H1 (cell line): ENCODE data around the gene SYN1. TPM values are rescaled to one million over a fixed set of nuclear protein-coding genes. Genes with fewer than 3 reads are reported as not detected.

ENCODE experiments used
- CTCF ChIA-PET: fragments of 300-600 bp; sonication (Branson Sonifier 250); formaldehyde crosslinking; loops from one replicate; lab custom pipeline; 2021; ENCODE audit not compliant: partially characterized antibody; lab: Charles Lee
- POLR2A ChIA-PET: fragments of 300-600 bp; sonication (Branson Sonifier 250); formaldehyde crosslinking; loops from one replicate; lab custom pipeline; 2021; ENCODE audit warnings: inconsistent platforms; ENCODE audit not compliant: partially characterized antibody; lab: Charles Lee
- DNase-seq, 2 experiments: peaks; one replicate each; pipeline versions ENCODE4 v3.0.0 to v3.0.0-alpha.2; 2010 to 2022; ENCODE audit warnings: low spot score in 2 of 2, low read depth in 1 of 2, mixed read lengths in 1 of 2
- FAIRE-seq: peaks from 2 replicates; lab custom pipeline; 2011; peaks lifted over from hg19 to GRCh38; lab: Jason Lieb, UNC
- H2AFZ ChIP-seq: 2 replicates; pipeline ENCODE4 v1.8.1; 2012; ENCODE audit warnings: low read length, inconsistent platforms
- H2AK5ac ChIP-seq: 2 replicates; pipeline ENCODE4 v1.6.1; 2013; ENCODE audit warnings: low read depth, low read length
- H2BK120ac ChIP-seq: replicated peaks from 2 replicates; pipeline ENCODE3; 2013; ENCODE audit warnings: low read depth, low read length, inconsistent platforms
- H2BK12ac ChIP-seq: 2 replicates; pipeline ENCODE4 v1.6.1; 2013; ENCODE audit warnings: low read depth, low read length
- H2BK15ac ChIP-seq: 2 replicates; pipeline ENCODE4 v1.6.1; 2013; ENCODE audit warnings: low read length
- H2BK20ac ChIP-seq: 2 replicates; pipeline ENCODE4 v1.6.1; 2013; ENCODE audit warnings: low read length
- H2BK5ac ChIP-seq: 2 replicates; pipeline ENCODE4 v1.6.1; 2013; ENCODE audit warnings: low read depth, low read length
- H3K14ac ChIP-seq: 2 replicates; pipeline ENCODE4 v1.6.1; 2013; ENCODE audit warnings: inconsistent platforms; ENCODE audit not compliant: insufficient read length
- H3K18ac ChIP-seq: 2 replicates; pipeline ENCODE4 v1.6.1; 2013; ENCODE audit warnings: low read length; ENCODE audit errors: extremely low read depth
- H3K23ac ChIP-seq: 2 replicates; pipeline ENCODE4 v1.6.1; 2013; ENCODE audit warnings: inconsistent platforms; ENCODE audit not compliant: insufficient read length
- H3K23me2 ChIP-seq: 2 replicates; pipeline ENCODE4 v1.6.1; 2013; ENCODE audit warnings: low read depth, low read length
- H3K27ac ChIP-seq: 2 replicates; pipeline ENCODE4 v1.6.1; 2011; ENCODE audit warnings: low read depth, low read length, inconsistent platforms
- H3K27me3 ChIP-seq, 4 experiments: replicated peaks in 1 of 4; 1 replicate in 1 of 4; 2 replicates in 3 of 4; pipeline versions ENCODE4 v1.6.1 to v1.8.1; 2011 to 2013; ENCODE audit warnings: low read length in 3 of 4, mild to moderate bottlenecking in 3 of 4, inconsistent platforms in 2 of 4, mixed read lengths in 2 of 4, moderate library complexity in 1 of 4; ENCODE audit not compliant: control insufficient read depth in 3 of 4, insufficient read depth in 3 of 4; ENCODE audit errors: extremely low read depth in 1 of 4
- H3K36me3 ChIP-seq, 4 experiments: 2 replicates each; pipeline versions ENCODE4 v1.6.1 to v1.8.1; 2011 to 2013; ENCODE audit warnings: mild to moderate bottlenecking in 4 of 4, low read length in 3 of 4, moderate library complexity in 2 of 4, control low read depth in 1 of 4, inconsistent platforms in 1 of 4; ENCODE audit not compliant: insufficient read depth in 4 of 4, control insufficient read depth in 2 of 4
- H3K4ac ChIP-seq: replicated peaks from 2 replicates; pipeline ENCODE3; 2013; ENCODE audit warnings: low read length, low read depth, mixed read lengths, inconsistent platforms; ENCODE audit not compliant: insufficient read length
- H3K4me1 ChIP-seq, 4 experiments: replicated peaks in 1 of 4; 1 replicate in 1 of 4; 2 replicates in 3 of 4; pipeline versions ENCODE4 v1.6.1 to v1.8.1; 2011 to 2013; ENCODE audit warnings: low read length in 3 of 4, inconsistent platforms in 2 of 4, mixed read lengths in 1 of 4; ENCODE audit not compliant: insufficient read depth in 4 of 4, control insufficient read depth in 3 of 4
- H3K4me2 ChIP-seq, 2 experiments: 2 replicates each; pipeline versions ENCODE4 v1.6.1 to v1.8.1; 2011 to 2013; ENCODE audit warnings: low read depth in 2 of 2, low read length in 2 of 2, control low read depth in 1 of 2, inconsistent platforms in 1 of 2, mild to moderate bottlenecking in 1 of 2; ENCODE audit not compliant: insufficient read depth in 1 of 2
- H3K4me3 ChIP-seq, 4 experiments: fragments of 200-600, 300-600 bp in 1 of 4; sonication (generic), shearing (Covaris generic), sonication (Bioruptor Twin) in 1 of 4; 2 replicates each; pipeline versions ENCODE4 v1.5.1 to v1.8.1; 2011 to 2016; ENCODE audit warnings: low read length in 4 of 4, low read depth in 3 of 4, control low read depth in 2 of 4, inconsistent platforms in 2 of 4, mild to moderate bottlenecking in 2 of 4, mixed read lengths in 1 of 4, moderate library complexity in 1 of 4; ENCODE audit not compliant: insufficient read depth in 2 of 4; ENCODE audit errors: extremely low read depth in 1 of 4
- H3K56ac ChIP-seq: replicated peaks from 2 replicates; pipeline ENCODE3; 2013; ENCODE audit warnings: low read depth, mild to moderate bottlenecking, mixed read lengths, low read length, inconsistent platforms; ENCODE audit not compliant: insufficient read length
- H3K79me1 ChIP-seq: 2 replicates; pipeline ENCODE4 v1.6.1; 2013; ENCODE audit warnings: low read depth, low read length, control low read depth
- H3K79me2 ChIP-seq, 2 experiments: 2 replicates each; pipeline versions ENCODE4 v1.6.1 to v1.8.1; 2012 to 2013; ENCODE audit warnings: low read length in 2 of 2, mild to moderate bottlenecking in 2 of 2, inconsistent platforms in 1 of 2; ENCODE audit not compliant: insufficient read depth in 2 of 2, control insufficient read depth in 1 of 2
- H3K9ac ChIP-seq, 4 experiments: replicated peaks in 1 of 4; 1 replicate in 1 of 4; 2 replicates in 3 of 4; pipeline versions ENCODE4 v1.6.1 to v1.8.1; 2011 to 2013; ENCODE audit warnings: low read depth in 3 of 4, low read length in 3 of 4, control low read depth in 2 of 4, mild to moderate bottlenecking in 2 of 4, moderate library complexity in 2 of 4, inconsistent platforms in 1 of 4; ENCODE audit errors: extremely low read depth in 1 of 4
- H3K9me3 ChIP-seq, 2 experiments: 2 replicates each; pipeline versions ENCODE4 v1.6.1 to v1.8.1; 2012 to 2013; ENCODE audit warnings: mild to moderate bottlenecking in 2 of 2, moderate library complexity in 2 of 2, control low read depth in 1 of 2, inconsistent platforms in 1 of 2, low read depth in 1 of 2, low read length in 1 of 2, mixed read lengths in 1 of 2; ENCODE audit not compliant: insufficient read depth in 2 of 2
- H4K20me1 ChIP-seq, 2 experiments: replicated peaks in 1 of 2; 2 replicates each; pipeline versions ENCODE3 to v1.8.1; 2011 to 2013; ENCODE audit warnings: inconsistent platforms in 2 of 2, low read length in 2 of 2, mild to moderate bottlenecking in 1 of 2; ENCODE audit not compliant: insufficient read depth in 2 of 2, control insufficient read depth in 1 of 2
- H4K5ac ChIP-seq: 2 replicates; pipeline ENCODE4 v1.6.1; 2013; ENCODE audit warnings: low read length, low read depth, mixed read lengths, inconsistent platforms; ENCODE audit not compliant: insufficient read length
- H4K8ac ChIP-seq: 2 replicates; pipeline ENCODE4 v1.8.0; 2013; ENCODE audit warnings: mild to moderate bottlenecking, moderate library complexity, low read length, inconsistent platforms; ENCODE audit not compliant: insufficient read depth; ENCODE audit errors: extremely low read depth
- H4K91ac ChIP-seq: replicated peaks from 2 replicates; pipeline ENCODE3; 2013; ENCODE audit warnings: low read length, mixed read lengths, inconsistent platforms; ENCODE audit not compliant: insufficient read length
- EZH2 ChIP-seq: fragments of 200-600 bp; sonication (generic); IDR thresholded peaks from 2 replicates; pipeline ENCODE4 v1.7.1; 2012; ENCODE audit warnings: low read depth, mild to moderate bottlenecking, moderate library complexity, low read length, inconsistent platforms; ENCODE audit not compliant: severe bottlenecking
- RAD21 ChIP-seq, 2 experiments: IDR thresholded peaks in 1 of 2; conservative IDR thresholded peaks in 1 of 2; 2 replicates each; pipeline ENCODE4 v1.6.1; 2011; ENCODE audit warnings: low read depth in 2 of 2, low read length in 2 of 2, improper control_type of control experiment in 1 of 2, inconsistent platforms in 1 of 2, mild to moderate bottlenecking in 1 of 2, moderate library complexity in 1 of 2
- SIN3A ChIP-seq, 2 experiments: IDR thresholded peaks in 1 of 2; conservative IDR thresholded peaks in 1 of 2; 2 replicates each; pipeline ENCODE4 v1.6.1; 2011 to 2012; ENCODE audit warnings: low read length in 2 of 2, improper control_type of control experiment in 1 of 2, low read depth in 1 of 2, mild to moderate bottlenecking in 1 of 2
- ZNF274 ChIP-seq: IDR thresholded peaks from 2 replicates; pipeline ENCODE4 v1.7.0; 2012; ENCODE audit warnings: low read length, borderline replicate concordance; ENCODE audit errors: extremely low read depth
- WGBS, 2 experiments: shearing (Covaris generic) in 1 of 2; methylation state at CpG; one replicate each; pipeline versions ENCODE4 v1.1.6 to v1.1.7; 2013 to 2015; ENCODE audit warnings: low lambda C conversion rate in 2 of 2, mixed read lengths in 2 of 2, inconsistent platforms in 1 of 2, low coverage in 1 of 2, missing lambda C conversion rate in 1 of 2; ENCODE audit not compliant: insufficient replicate concordance in 2 of 2, insufficient coverage in 1 of 2, insufficient read length in 1 of 2; ENCODE audit errors: extremely low coverage in 1 of 2, missing lambda C conversion rate in 1 of 2; 5-methylcytosine and 5-hydroxymethylcytosine counted together
- polyA plus RNA-seq, 7 experiments: library from polyadenylated mRNA; depleted of rRNA in 3 of 7; stranded (reverse) in 5 of 7; unstranded in 2 of 7; fragments of >200 nt in 5 of 7; fragments of 200-250 nt in 2 of 7; gene quantifications; 1 replicate in 5 of 7; 2 replicates in 1 of 7; 4 replicates in 1 of 7; pipeline versions ENCODE4 v1.2.1 to v1.2.3, GENCODE V29; 2011 to 2013; ENCODE audit warnings: missing spikeins in 2 of 7, mixed read lengths in 2 of 7
- total RNA-seq: library from RNA; stranded (reverse); fragmentation: NEBNext Ultra II Directional; extraction: Animal tissue kit (Norgen Biotek cat#: 25700); gene quantifications from 2 replicates; pipeline ENCODE4 v1.2.1, GENCODE V29; 2021
- TF ChIP-seq, protein P1 (sequence below), 3 experiments: IDR thresholded peaks; 1 replicate in 2 of 3; 2 replicates in 1 of 3; pipeline versions ENCODE4 v1.5.1 to v1.6.1; 2011; ENCODE audit warnings: low read length in 3 of 3, mild to moderate bottlenecking in 3 of 3, inconsistent platforms in 2 of 3, low read depth in 1 of 3, moderate library complexity in 1 of 3; ENCODE audit not compliant: insufficient read depth in 1 of 3; ENCODE audit errors: control extremely low read depth in 1 of 3

SYN1 gene
- total and polyA plus RNA-seq, 2 of the 8 experiments (the other 6 are each of a cell fraction or from before 2014, with no cell fraction given), result 2.1 to 14.1 TPM

DNA sequence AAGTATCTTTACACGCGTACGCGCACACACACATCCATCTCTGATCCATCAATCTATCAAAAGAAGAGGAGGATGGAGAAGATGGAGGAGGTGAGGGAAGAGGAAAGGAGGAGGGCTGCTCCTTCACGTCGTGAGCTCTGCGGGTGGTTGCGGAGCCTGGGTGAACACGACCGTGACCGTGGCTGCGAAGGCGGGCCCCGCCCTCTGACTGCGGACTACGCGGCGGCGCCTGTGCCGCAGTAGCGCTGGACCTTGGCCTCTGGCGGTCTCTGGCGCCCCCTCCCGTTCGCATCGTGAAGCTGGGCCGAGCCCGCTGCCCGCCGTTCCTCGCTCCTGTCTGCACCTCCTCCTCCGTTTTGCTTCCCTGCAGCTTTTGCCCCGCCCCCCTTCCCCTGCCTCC lies 96.4 kb downstream of the SYN1 start:
- Histone ChIP-seq H3K79me1 (no peaks in the 10 kb centered on the region), H3K79me2 (no peaks in the 10 kb centered on the region), H3K4ac (no peak overlapping the region), H2BK20ac (no peak overlapping the region), H3K14ac (no peak overlapping the region), H2BK12ac (no peak overlapping the region), H2BK5ac (no peak overlapping the region), H2AFZ (peak overlapping the region; percentile 94; the same call in 1 of the 2 replicates), H3K23me2 (peaks cover 2% of the 10 kb centered on the region; the same call in 1 of the 2 replicates), H3K27me3 (peaks cover 0 to 3% (median 0%) of the 10 kb centered on the region in 4 experiments; a peak in 1 of 7 replicates), H3K4me1 (peaks cover 0 to 3% (median 1%) of the 10 kb centered on the region in 4 experiments; a peak in 2 of 7 replicates), H4K20me1 (no peaks in the 10 kb centered on the region), H4K8ac (no peak overlapping the region), H3K56ac (no peak overlapping the region), H3K23ac (no peak overlapping the region), H3K18ac (no peak overlapping the region), H4K5ac (no peak overlapping the region), H2AK5ac (no peak overlapping the region), H3K9me3 (no peaks in the 10 kb centered on the region), H2BK15ac (no peak overlapping the region), H3K36me3 (no peaks in the 10 kb centered on the region), H3K9ac (no peak overlapping the region), H3K4me2 (peak overlapping the region; percentile 20 to 80), H2BK120ac (no peak overlapping the region), H3K27ac (no peak overlapping the region), H4K91ac (no peak overlapping the region), H3K4me3 (peak overlapping the region; percentile 20 to 68 (median 49))
- TF ChIP-seq EZH2 (no peak), ZNF274 (no peak), SIN3A (conservative IDR thresholded peaks at IDR 0.05 in 1 of 2, IDR thresholded peaks at IDR 0.05 in 1 of 2; ENCODE audit: low read depth in 1 of 2, low read length in 2 of 2) (0 out of 4 replicates have a peak, but pooled peaks of 1 of the 2 experiments have one; percentile 18), RAD21 (IDR thresholded peaks at IDR 0.05 in 1 of 2, conservative IDR thresholded peaks at IDR 0.05 in 1 of 2; ENCODE audit: low read depth in 2 of 2, low read length in 2 of 2) (peak; percentile 82 to 86)
- TF ChIP-seq, protein P1, sequence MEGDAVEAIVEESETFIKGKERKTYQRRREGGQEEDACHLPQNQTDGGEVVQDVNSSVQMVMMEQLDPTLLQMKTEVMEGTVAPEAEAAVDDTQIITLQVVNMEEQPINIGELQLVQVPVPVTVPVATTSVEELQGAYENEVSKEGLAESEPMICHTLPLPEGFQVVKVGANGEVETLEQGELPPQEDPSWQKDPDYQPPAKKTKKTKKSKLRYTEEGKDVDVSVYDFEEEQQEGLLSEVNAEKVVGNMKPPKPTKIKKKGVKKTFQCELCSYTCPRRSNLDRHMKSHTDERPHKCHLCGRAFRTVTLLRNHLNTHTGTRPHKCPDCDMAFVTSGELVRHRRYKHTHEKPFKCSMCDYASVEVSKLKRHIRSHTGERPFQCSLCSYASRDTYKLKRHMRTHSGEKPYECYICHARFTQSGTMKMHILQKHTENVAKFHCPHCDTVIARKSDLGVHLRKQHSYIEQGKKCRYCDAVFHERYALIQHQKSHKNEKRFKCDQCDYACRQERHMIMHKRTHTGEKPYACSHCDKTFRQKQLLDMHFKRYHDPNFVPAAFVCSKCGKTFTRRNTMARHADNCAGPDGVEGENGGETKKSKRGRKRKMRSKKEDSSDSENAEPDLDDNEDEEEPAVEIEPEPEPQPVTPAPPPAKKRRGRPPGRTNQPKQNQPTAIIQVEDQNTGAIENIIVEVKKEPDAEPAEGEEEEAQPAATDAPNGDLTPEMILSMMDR (IDR thresholded peaks at IDR 0.05; ENCODE audit: control extremely low read depth in 1 of 3, insufficient read depth in 1 of 3, low read depth in 1 of 3, low read length in 3 of 3), result peak; percentile 64 to 80 (median 76)
- DNase-seq (peak; percentile 7 to 91), FAIRE-seq (no peak)
- POLR2A ChIA-PET, result interaction anchor here (0.6 to 1.2 kb wide), 7 partner anchors 10 to 299 kb away, joined by 3 to 6 read pairs (median 3); no protein-coding TSS in a partner anchor
- 24% methylated on average over 12 of the region's 33 CpGs; no CpG with 5 or more reads in 1 of the 2 experiments for WGBS, 2 experiments
- CTCF ChIA-PET, result interaction anchor here (0.7 to 5.7 kb wide), 24 partner anchors 8 to 361 kb away, joined by 3 to 33 read pairs (median 4); no protein-coding TSS in a partner anchor
